ENCODE results near the gene HAPSTR1. TPM values are rescaled to one million over a fixed set of nuclear protein-coding genes. Genes with fewer than 3 reads are reported as not detected.
"Not testable (repeated sequence)": the region's sequence is repeated elsewhere in the genome, so short reads cannot be mapped to it uniquely, and the experiment has no call there.

HAPSTR1 gene
- total and polyA plus RNA-seq, 8 donors = 6.0 to 35.5 (median 21.1) TPM

GRCh38 chr16:9077091-9077809, 14.2 kb upstream of the HAPSTR1 start:
- Histone ChIP-seq H3K27me3 (no peaks in the 10 kb centered on the region), H3K9me3 (no peaks in the 10 kb centered on the region), H3K4me1 (no peaks in the 10 kb centered on the region), H3K36me3 (no peaks in the 10 kb centered on the region), H3K4me3 (no peak overlapping the region), H3K27ac (peak overlapping the region in 1 of 4 donors; percentile 8)
- no peak for FAIRE-seq
- no peak for ATAC-seq
- WGBS, 2 donors = 78 to 81% methylated on average over 11 of the region's 11 CpGs
- no peak for TF ChIP-seq CTCF (IDR thresholded peaks at IDR 0.05)
- intact Hi-C loops (cut with DNase I) = no loop called here
- DNase-seq = no peak

- DNase-seq (peak in 2 of 6 donors; percentile 15 to 32), ATAC-seq (peak in 3 of 4 donors; percentile 75 to 88 (median 83))
- H3K4me1 ChIP-seq; H3K27me3 ChIP-seq; intact Hi-C loops (cut with DNase I); H3K4me3 ChIP-seq; FAIRE-seq; H3K9me3 ChIP-seq; H3K36me3 ChIP-seq: not testable (repeated sequence)
- peak overlapping the region in 1 of 4 donors; percentile 57 for H3K27ac ChIP-seq
- WGBS, 2 donors = 63 to 71% methylated on average over 8 of the region's 8 CpGs
Measured at GRCh38 chr16:9078467-9079429, 12.7 kb upstream of the HAPSTR1 start.

- WGBS, 2 donors = 81 to 97% methylated on average over 4 of the region's 4 CpGs
- FAIRE-seq = no peak
Measured at GRCh38 chr16:9079430-9079812, 12.0 kb upstream of the HAPSTR1 start.

GRCh38 chr16:9081158-9081557, 10.3 kb upstream of the HAPSTR1 start:
- DNase-seq (no peak), FAIRE-seq (no peak), ATAC-seq (no peak)
- Histone ChIP-seq H3K36me3 (no peaks in the 10 kb centered on the region), H3K4me1 (no peaks in the 10 kb centered on the region), H3K4me3 (no peak overlapping the region), H3K27ac (no peak overlapping the region), H3K27me3 (no peaks in the 10 kb centered on the region), H3K9me3 (no peaks in the 10 kb centered on the region)
- 71 to 79% methylated on average over 1 of the region's 1 CpG for WGBS, 2 donors
- intact Hi-C loops (cut with DNase I) = no loop called here
- no peak for TF ChIP-seq CTCF (IDR thresholded peaks at IDR 0.05)

More at GRCh38 chr16:9079430-9079812, 12.0 kb upstream of the HAPSTR1 start:
- Histone ChIP-seq H3K4me3 (no peak overlapping the region), H3K27me3 (no peaks in the 10 kb centered on the region), H3K4me1 (no peaks in the 10 kb centered on the region), H3K36me3 (no peaks in the 10 kb centered on the region), H3K9me3 (no peaks in the 10 kb centered on the region), H3K27ac (no peak overlapping the region)
- no peak for TF ChIP-seq CTCF (IDR thresholded peaks at IDR 0.05)
- no peak for ATAC-seq
- intact Hi-C loops (cut with DNase I) = no loop called here
- no peak for DNase-seq

- intact Hi-C loops (cut with DNase I) = no loop called here
- Histone ChIP-seq H3K27ac (no peak overlapping the region), H3K27me3 (no peaks in the 10 kb centered on the region)
Measured at GRCh38 chr16:9081843-9082242, 9.6 kb upstream of the HAPSTR1 start.

More at GRCh38 chr16:9081843-9082242, 9.6 kb upstream of the HAPSTR1 start:
- WGBS, 2 donors = 73 to 77% methylated on average over 6 of the region's 6 CpGs
- Histone ChIP-seq H3K9me3 (no peaks in the 10 kb centered on the region), H3K36me3 (no peaks in the 10 kb centered on the region), H3K4me1 (no peaks in the 10 kb centered on the region), H3K4me3 (no peak overlapping the region)
- DNase-seq (no peak), FAIRE-seq (no peak), ATAC-seq (no peak)
- TF ChIP-seq CTCF (IDR thresholded peaks at IDR 0.05) = no peak

All from pancreas (tissue), 10 donors.